Colon (tissue), 2 donors: Measurements from ENCODE around the gene S1PR4.
"Not testable (repeated sequence)": the region's sequence is repeated elsewhere in the genome, so short reads cannot be mapped to it uniquely, and the experiment has no call there.

ENCODE experiments used
- FAIRE-seq: peaks from 2 replicates; lab custom pipeline; 2012; peaks lifted over from hg19 to GRCh38; lab: Jason Lieb, UNC
- donor health status: control.
- donor health status: control.

Gene S1PR4

GRCh38 chr19:3183721-3184641, 5.4 kb downstream of the S1PR4 start:
- no peak for FAIRE-seq

DNA sequence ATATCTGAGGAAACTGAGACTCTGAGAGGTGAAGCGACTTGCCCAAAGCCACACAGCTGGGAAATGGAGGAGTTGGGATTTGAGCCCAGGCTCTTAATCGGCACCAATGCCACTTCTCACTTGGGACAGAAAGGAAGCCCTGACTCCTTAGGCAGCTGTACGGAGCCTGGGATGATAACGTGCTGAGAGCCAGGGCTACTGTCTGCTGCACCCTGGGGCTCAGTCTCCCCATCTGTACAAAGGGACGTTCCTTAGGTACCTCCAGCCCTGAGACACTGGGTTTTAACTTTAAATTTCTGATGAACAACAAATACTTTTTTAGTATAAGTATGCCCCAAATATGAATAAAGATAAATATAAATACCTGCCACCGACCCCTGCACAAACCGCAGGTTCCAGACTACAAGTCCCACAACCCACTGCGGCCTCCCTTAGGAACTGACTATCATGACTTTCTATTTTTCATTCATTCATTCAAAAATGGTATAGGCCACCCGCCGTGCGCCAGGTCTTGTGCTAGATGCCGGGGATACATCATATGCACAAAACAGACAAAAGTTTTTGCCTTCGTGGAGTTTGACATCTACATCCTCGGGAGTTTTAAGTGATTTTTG, 6.4 kb downstream of the S1PR4 start:
- no peak for FAIRE-seq

GRCh38 chr19:3185461-3186159, 7.0 kb downstream of the S1PR4 start, which contains the start of gene NCLN:
Gene NCLN, plus strand, starts transcription at chr19:3185930. Its CDS starts 101 bp downstream, at chr19:3186031.
- FAIRE-seq, result peak; percentile 80

- no peak for FAIRE-seq
These were observed 7.7 kb downstream of the S1PR4 start for GRCh38 chr19:3186160-3186688.

DNA sequence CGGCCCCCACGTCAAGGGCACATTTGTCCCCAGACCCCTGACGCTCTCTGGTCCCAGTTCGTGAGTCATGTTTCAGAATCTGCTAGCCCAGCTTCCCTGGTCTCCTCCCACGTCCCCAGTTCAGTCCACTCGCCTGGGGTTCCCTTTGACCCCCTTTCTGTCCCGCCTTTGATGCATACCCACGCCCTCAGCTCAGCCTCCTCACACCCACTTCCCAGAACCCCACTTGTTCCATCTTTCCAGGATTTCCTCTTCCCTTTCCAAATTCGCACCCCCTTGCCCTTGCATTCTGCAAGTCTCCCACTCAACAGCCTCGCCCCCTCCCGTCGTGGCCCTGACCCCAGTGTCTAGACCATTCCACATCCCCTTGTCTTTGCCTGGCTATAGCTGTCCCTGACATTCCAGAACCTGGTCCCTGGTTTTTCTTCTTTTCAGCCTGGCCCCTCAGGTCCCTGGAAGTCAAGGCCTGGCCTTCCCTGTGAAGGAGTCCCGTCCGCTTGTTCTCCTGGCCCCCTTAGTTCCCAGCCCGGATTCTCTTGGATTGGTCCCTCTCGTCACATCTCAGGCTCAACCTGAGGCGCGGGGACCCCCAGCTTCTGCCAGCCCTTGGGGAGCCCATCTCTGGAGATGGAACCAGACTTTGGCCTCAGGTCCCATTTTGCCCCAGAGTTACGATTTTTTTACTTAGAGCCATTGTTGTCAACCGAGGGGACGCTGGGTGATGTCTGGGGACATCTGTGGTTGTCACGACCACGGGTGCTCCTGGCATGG, 8.5 kb downstream of the S1PR4 start:
- no peak for FAIRE-seq

DNA sequence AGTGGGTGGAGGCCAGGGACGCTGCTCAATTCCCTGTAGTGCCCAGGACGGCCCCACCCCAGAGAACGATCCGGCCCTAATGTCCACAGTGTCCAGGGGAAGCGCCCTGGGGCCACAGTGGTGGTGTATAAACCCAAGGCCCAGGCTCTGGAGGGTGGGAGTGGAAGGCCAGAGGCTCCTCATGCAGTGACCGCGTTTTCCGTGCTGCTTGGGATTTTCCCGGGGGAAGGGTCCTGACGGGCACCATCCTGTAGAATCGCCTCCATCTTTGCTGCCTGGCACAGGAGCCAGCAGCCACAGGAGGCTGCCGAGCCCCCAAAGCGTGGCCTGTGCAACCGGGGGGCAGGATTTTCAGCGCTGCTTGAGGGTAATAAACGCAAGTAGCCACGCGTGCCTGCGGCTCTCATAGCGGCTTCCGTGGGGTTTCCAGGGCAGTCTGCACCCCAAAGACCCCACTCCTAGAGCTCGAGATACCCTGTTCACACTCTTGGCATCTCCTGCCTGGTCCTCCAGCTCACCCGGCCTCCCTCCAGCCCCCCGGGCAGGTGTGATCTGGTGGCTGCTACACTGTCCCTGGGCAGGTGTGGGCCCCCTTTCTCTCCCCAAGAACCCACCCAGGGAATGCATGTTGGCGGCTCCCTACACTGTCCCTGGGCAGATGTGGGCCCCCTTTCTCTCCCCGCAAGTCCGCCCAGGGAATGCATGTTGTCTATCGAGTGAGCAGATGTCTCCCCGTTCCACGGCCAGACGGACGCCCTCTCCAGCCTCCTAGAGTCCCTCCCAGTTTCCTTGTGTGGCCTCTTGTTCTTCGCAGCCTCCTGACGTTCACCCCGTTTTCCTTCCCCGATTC, 9.3 kb downstream of the S1PR4 start:
- no peak for FAIRE-seq

- FAIRE-seq, result no peak
These were observed 10.3 kb downstream of the S1PR4 start for GRCh38 chr19:3188627-3189596.

DNA sequence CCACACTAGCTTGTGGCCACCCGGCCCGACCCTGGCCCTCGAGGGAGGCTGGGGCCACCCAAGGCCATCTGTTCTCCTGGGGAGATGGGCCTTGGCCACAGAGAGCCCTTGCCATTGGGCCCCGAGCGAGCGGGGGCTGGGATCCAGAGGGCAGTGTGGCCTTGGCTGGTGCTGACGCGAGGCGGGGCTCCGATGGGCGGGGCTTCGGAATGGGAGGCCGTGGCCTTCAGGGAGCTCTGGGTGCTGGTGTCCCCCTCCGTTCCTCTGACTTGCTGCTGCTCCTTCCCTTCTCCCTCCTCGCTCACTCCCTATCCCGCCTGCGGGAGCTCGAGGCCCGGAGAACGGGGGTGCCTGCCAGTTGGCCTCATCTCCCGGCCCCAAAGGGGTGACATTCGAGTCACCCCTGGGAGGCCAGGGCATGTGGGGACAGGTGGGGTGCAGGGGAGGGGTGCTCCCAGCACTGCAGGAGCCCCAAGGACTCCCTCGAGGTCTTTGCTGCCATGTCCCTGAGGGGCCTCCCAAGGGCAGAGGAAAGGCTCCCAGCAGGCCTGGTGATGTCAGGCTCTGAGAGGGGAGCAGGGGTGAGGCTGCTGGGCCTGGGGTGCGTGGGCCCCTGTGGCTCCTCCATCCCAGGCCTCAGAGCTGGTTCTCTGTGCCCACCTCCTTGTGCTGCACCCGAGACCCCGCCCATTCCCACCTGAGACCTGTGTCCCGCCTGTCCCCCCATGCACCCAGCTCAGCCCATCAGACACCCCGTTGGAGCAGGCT, 11.3 kb downstream of the S1PR4 start:
- no peak for FAIRE-seq

DNA sequence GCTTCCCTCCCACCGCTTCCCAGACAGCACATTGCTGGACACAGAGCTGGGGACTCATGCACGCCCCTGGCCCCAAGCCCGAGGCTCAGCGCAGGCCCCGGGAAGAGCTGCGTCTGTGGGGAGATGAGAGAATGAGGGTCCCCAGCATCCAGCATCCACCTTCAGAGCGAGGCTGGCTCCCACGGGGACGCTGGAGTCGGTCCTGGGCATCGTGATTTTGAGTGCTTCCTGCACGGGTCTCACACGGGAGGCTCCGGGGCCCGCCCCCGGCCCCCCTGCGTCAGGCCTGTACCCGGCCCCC, 11.9 kb downstream of the S1PR4 start:
- FAIRE-seq, result no peak

DNA sequence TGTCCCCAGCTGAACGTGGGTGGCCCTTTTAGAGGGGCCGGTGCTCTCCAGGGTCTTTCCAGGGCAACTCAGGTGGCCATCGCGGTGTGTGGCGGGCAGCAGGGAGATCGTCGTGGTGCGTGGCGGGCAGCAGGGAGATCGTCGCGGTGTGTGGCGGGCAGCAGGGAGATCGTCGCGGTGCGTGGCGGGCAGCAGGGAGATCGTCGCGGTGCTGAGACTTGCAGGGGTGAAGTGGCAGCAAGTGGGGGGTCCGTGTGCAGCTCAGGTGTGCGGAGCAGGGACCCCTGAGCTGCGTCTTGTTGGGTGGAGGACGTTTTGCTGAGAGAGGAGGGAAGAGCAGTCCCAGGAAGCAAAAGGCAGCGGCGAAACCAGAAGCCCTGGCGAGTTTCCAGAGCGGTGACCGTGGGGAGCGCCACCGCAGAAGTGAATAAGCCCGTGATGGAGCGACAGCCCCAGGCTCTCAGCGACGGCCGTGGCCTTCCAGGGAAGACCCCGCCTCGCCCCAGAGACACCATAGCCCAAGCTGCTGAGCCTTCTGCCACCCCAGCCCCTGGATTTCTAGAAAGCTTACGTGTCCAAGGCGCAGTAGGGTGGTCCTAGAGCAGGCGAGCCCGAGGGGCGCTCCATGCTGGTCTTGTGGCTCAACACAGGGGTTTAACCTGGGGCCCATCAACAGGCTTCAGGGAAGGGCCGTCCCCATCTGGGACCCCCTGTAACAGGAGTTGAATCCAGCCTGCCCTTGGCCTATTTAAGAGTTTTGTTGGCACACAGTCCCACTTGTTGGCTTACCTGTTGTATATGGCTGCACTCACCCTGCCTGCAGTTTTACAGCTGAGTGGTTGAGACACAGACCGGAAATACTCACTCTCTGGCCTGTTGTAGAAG, 12.6 kb downstream of the S1PR4 start:
- FAIRE-seq, result no peak

DNA sequence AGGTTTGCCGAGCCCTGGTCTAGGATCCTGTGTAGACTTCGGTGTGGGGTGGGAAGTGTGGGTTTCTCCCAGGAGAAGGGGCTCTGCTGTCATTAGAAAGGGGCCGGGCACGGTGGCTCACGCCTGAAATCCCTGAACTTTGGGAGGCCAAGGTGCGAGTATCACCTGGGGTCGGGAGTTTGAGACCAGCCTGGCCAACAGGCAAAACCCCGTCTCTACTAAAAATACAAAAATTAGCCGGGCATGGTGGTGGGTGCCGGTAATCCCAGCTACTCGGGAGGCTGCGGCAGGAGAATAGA, 13.2 kb downstream of the S1PR4 start:
- not testable (repeated sequence) for FAIRE-seq

- FAIRE-seq, result no peak
These were observed 13.7 kb downstream of the S1PR4 start for GRCh38 chr19:3192228-3192635.

GRCh38 chr19:3192684-3193083, 14.1 kb downstream of the S1PR4 start:
- FAIRE-seq, result no peak

DNA sequence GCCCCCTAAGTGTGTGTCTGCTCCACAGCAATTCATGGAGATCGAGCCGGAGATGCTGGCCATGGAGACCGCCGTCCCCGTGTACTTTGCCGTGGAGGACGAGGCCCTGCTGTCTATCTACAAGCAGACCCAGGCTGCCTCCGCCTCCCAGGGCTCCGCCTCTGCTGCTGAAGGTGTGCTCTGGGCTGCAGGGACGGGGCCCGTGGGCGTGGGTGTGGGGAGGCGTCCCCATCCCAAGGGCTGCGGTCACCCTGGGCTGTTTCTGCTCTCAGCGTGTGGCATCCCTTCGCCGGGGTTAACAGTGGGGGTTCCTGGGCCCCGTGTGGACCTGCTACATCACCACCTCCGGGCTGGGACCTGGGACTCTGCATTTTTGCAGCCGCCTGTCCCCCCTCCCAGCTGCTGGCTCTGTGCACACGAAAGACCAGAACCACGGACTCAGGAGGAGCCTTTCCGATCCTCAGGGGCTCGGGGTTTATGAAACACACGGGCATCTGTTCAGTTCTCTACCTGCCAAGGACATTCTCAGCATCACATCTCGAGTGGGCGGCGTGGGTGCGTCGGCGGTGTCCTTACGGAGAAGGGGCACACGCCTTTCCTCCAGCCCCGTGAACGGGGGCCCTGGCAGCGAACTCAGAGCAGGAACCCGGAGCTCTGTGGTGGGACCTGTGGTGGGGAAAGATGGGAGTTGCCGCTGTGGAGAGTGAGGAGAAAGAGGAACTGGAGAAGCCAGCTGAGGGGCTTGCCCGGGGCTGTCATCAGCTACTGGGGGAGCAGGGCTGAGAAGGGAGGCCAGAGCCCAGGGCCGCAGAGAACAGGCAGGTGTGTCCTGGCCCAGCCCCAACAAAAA, 14.9 kb downstream of the S1PR4 start:
- no peak for FAIRE-seq

DNA sequence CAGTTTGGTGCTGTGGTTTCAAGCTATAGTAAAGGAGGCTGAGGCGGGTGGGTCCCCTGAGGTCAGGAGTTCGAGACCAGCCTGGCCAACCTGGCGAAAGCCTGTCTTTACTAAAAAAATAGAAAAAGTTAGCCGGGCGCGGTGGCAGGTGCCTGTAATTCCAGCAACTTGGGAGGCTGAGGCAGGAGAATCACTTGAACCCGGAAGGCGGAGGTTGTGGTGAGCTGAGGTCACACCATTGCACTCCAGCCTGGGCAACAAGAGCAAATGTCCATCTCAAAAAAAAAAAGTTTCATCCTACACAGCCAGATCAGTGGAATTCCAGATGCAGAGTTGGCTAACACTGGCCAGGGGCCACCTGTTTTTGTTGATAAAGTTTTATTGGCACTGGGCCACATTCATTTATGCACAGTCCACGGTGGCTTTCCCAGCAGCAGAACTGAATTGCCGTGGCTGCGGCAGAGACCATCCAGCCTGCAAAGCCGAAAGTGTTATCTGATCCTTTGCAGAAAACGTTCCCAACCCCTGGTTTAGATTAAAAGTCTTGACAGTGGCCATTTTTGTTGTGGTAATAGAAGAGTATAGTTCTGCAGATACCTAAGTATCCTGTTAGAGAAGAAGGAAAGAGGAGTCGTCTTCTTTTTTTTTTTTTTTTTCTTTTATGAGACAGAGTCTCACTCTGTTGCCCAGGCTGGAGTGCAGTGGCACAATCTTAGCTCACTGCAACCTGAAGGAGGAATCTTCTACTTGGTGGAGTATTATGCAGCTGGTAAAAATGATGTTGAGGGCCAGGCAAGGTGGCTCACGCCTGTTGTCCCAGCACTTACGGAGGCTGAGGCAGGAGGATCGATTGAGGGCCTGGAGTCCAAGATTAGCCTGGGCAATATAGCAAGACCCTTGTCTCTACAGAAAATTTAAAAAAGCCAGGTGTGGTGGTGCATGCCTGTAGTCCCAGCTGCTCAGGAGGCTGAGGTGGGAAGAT, 15.8 kb downstream of the S1PR4 start:
- no peak for FAIRE-seq
